ENCODE measurements around the gene DAPK2.

DAPK2 gene

DNA sequence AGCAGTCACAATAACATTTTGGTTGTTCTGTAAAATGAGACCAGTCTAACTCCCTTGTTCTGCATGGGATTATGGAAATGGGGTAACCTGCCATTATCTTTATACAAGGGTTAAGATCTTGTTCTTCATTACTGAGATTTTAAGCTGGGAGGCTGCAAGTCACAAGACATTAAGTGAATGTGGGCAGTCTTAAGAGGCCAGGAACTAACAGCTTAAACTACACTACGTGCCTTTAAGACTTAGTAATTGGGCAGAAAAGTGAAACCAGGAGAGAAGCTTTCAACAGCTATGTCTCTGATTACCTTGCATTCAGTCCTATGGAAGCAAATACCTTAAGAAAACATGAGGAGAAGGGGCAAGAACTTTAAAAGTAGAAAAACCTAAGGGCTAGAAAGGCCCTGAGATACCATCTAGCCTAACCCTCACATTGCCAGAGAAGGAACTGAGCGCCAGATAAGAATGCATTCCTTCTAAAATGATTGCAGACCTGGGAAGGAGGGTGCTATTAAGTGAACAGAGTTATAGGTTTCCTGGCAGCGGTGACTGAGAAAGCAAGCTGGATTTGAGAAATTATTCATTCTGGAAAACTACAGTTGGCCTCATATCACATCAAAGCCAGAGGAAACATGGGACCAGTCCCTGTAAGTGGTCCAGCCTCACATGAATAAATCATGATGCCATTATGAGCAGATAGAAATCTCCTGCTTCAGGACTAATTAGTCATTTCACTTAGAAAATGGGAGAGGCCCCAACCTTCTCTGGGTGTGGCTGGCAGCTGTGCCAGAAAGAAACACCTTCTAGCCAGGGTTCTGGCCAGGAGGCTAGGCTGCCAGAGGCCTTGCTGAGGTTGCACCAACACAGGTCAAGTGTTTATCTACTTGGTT is 32.9 kb downstream of the DAPK2 start:
- TF ChIP-seq, protein P1, sequence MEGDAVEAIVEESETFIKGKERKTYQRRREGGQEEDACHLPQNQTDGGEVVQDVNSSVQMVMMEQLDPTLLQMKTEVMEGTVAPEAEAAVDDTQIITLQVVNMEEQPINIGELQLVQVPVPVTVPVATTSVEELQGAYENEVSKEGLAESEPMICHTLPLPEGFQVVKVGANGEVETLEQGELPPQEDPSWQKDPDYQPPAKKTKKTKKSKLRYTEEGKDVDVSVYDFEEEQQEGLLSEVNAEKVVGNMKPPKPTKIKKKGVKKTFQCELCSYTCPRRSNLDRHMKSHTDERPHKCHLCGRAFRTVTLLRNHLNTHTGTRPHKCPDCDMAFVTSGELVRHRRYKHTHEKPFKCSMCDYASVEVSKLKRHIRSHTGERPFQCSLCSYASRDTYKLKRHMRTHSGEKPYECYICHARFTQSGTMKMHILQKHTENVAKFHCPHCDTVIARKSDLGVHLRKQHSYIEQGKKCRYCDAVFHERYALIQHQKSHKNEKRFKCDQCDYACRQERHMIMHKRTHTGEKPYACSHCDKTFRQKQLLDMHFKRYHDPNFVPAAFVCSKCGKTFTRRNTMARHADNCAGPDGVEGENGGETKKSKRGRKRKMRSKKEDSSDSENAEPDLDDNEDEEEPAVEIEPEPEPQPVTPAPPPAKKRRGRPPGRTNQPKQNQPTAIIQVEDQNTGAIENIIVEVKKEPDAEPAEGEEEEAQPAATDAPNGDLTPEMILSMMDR (IDR thresholded peaks at IDR 0.05; ENCODE audit: control insufficient read depth, extremely low read depth, insufficient read depth): no peak
- no peak overlapping the region for H3K4me3 ChIP-seq (ENCODE audit: low read depth, low read length)
- DNase-seq (ENCODE audit: low read depth): no peak

DNA sequence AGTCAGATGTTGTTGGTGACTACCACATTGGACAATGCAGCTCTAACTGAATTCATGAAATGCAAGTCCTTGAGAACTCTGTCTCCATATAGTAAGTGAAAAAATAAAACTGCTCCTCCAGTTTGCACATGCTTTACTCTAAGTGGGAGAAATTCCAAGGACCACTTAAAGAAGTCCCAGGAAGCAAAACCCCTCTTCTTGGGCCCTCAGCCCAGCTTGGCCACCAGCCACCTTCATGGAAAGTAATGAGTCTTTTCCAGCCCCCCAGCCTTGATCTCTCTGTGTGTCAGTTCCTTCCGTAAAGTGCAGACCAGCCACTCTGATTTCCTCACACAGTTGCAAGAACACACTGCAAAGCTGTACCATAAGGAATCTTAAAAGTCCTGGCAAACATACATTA is 34.5 kb downstream of the DAPK2 start:
- no peak for DNase-seq (ENCODE audit: low read depth)
- TF ChIP-seq, protein P1 (IDR thresholded peaks at IDR 0.05; ENCODE audit: control insufficient read depth, extremely low read depth, insufficient read depth): no peak
- no peak overlapping the region for H3K4me3 ChIP-seq (ENCODE audit: low read depth, low read length)

DNA sequence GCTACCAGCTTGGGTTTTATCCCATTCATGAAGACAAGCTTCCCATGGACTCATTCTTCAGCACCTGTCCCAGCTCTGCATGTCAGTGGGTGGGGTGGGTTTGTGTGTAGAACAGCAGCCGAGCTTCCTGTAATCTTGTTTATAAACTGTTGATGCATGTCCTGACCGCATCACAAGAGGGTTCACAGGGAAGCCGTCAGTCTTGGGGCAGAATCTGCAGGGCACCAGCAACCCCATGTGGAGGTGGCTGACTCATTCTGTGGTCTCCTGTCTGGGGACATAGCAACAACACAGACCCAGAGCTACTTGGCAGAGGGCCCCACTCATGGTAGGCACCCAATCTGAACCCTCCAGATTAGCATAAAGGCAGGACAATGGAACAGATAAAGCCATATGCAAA is 35.6 kb downstream of the DAPK2 start:
- H3K4me3 ChIP-seq (ENCODE audit: low read depth, low read length): no peak overlapping the region
- DNase-seq (ENCODE audit: low read depth): no peak
- TF ChIP-seq, protein P1 (IDR thresholded peaks at IDR 0.05; ENCODE audit: control insufficient read depth, extremely low read depth, insufficient read depth): no peak

DNA sequence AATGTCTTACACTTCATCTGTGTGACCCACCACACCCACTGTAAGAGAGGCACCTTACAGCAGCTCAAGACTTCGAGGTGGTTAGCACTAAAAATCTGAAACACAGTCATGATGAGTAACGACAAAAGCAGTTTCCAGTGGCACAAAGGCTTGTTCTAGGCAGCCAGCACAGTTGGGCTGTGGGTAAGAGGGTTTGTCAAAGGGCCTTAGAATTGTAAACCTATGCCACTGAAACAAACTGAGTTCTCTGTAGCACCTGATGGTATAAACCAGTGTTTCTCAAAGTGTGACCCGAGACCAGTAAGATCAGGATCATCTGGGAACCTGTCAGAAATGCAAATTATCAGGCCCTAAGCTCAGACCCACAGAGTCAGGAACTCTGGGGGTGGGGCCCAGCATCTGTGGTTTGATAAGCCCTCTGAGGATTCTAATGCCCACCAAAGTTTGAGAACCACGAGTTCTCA is 36.5 kb downstream of the DAPK2 start:
- TF ChIP-seq, protein P1 (IDR thresholded peaks at IDR 0.05; ENCODE audit: control insufficient read depth, extremely low read depth, insufficient read depth): no peak
- H3K4me3 ChIP-seq (ENCODE audit: low read depth, low read length): no peak overlapping the region
- no peak for DNase-seq (ENCODE audit: low read depth)

DNA sequence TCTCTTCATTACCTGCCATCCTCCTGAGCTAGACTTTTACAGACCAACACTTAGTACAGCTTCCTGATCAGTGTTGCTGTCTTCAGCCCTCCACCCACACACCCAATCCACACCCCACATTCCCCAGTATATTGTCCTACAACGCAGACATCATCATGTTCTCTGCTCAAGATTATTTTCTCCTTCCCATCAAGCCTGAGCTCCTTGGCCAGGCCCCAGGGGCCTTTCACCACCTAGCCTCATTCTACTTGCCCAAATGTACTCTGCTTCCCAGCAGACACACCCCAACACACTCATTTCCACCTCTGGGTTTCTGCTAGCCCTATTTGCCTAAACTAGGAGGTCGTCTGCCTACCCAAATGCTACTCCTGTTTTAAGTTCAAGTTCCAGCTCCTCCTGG is 37.0 kb downstream of the DAPK2 start:
- no peak for DNase-seq (ENCODE audit: low read depth)
- TF ChIP-seq, protein P1 (IDR thresholded peaks at IDR 0.05; ENCODE audit: control insufficient read depth, extremely low read depth, insufficient read depth): no peak
- H3K4me3 ChIP-seq (ENCODE audit: low read depth, low read length): no peak overlapping the region

DNA sequence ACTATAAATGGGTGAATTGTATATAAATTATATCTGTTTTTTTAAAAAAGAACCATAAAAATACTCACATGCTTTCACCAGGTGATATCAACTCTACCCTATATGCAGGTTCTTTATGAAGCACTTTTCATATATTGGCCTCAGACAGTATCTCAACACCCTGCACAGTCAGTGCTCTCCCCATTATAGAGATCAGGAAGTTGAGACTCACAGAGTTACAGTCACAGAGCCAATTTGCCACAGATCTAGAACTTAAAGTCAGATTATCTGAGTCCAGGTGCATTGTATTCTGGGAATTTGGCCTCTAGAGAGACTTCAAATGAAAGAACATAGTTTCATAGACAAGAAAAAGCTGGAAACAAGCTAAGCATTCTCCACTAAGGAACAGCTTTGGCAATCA is 38.1 kb downstream of the DAPK2 start:
- no peak for DNase-seq (ENCODE audit: low read depth)
- no peak overlapping the region for H3K4me3 ChIP-seq (ENCODE audit: low read depth, low read length)
- TF ChIP-seq, protein P1 (IDR thresholded peaks at IDR 0.05; ENCODE audit: control insufficient read depth, extremely low read depth, insufficient read depth): no peak

Data from LNCaP clone FGC (cell line).